NCI-H524 (cell line): ENCODE measurements around the gene MYH8.
A peak's percentile ranks its signal among the peaks of the same experiment; 100 is the strongest.

ENCODE experiments used
- DNase-seq, 2 experiments: peaks; one replicate each; lab custom pipeline; 2025; lab: John Stamatoyannopoulos, UW

Gene MYH8

GRCh38 chr17:10421900-10422542 is at the start of gene MYH8:
Gene MYH8 (minus strand): TSS chr17:10421950. CDS start chr17:10420227, 1,723 bp downstream.
- DNase-seq = no peak

DNA sequence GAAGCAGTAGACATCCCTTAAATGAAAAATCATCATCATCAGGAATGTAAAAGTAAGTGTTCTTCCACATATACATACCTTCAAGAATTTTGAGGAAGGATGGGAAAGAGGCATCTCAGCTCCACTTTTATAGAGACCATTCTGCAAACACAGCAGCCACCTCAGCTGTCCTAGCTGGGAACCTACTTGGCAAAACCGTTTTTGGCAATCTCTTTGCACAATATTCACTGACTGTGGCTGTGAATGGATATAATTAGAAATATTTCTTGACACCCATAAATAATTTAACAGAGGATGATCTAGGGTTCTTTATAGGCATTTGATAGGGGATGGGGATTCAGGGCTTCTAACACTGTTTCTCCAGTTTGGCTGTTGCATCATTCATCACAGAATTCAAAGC is 47.7 kb upstream of the MYH8 start, which contains the start of gene MYH4:
MYH4 (minus strand) TSS at position 101 of the 400 bp plus-strand sequence. CDS start 2,814 bp downstream, outside the sequence.
- no peak for DNase-seq

DNA sequence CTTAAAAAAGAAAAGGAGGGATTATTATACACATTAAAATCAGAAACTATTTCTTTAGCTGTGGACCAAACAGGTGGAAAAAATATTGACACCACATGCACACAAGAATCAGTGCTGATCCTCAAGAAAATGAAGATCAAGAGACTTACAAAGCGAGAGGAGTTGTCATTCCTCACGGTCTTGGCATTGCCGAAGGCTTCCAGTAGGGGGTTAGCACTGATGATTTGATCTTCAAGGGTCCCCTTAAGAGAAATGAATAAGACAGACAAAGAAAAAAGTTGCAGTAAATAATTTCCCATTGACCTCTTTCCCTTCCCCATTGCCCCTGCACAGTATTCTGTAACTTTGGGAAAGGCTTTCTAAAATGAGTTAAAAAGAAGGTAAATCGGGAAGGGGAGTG is 41.7 kb upstream of the MYH8 start:
- no peak for DNase-seq

DNA sequence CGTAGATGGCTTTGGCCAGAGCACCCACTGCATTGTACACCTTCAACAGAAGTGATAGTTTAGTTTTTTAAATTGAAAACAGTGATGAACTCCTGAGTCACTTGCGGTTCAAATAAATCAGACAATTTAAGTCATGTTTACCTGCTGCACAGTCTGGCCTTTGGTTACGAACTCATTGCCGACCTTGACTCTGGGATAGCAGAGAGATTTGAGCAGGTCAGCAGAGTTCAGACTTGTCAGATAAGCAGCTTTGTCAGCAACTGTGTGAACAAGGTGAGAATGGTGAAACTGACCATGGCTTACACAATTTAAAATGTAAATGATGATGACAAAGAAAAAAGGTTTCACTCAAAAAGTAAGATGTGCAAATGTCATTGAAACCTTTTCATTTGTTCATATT is 38.3 kb upstream of the MYH8 start:
- DNase-seq = no peak

DNA sequence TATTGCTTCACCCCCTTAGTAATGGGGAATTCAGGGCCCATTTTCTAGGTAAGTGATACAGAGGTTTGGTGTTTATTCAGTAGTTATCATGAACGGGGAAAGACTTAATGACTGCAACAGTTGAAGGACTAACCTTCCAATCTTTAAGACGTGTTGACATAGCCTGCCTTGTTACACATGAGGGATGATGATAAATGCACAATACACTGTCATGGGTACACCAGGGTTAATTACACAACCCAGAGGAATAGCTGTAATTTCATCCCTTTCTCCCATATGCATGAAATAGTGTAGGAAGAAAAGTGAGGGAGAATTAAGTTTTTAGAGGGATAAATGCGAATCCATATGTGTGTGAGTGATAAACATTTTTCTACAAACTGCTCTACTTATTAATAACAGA is 37.0 kb upstream of the MYH8 start:
- DNase-seq = no peak

GRCh38 chr17:10457952-10458351 is 36.2 kb upstream of the MYH8 start:
- DNase-seq = no peak

DNA sequence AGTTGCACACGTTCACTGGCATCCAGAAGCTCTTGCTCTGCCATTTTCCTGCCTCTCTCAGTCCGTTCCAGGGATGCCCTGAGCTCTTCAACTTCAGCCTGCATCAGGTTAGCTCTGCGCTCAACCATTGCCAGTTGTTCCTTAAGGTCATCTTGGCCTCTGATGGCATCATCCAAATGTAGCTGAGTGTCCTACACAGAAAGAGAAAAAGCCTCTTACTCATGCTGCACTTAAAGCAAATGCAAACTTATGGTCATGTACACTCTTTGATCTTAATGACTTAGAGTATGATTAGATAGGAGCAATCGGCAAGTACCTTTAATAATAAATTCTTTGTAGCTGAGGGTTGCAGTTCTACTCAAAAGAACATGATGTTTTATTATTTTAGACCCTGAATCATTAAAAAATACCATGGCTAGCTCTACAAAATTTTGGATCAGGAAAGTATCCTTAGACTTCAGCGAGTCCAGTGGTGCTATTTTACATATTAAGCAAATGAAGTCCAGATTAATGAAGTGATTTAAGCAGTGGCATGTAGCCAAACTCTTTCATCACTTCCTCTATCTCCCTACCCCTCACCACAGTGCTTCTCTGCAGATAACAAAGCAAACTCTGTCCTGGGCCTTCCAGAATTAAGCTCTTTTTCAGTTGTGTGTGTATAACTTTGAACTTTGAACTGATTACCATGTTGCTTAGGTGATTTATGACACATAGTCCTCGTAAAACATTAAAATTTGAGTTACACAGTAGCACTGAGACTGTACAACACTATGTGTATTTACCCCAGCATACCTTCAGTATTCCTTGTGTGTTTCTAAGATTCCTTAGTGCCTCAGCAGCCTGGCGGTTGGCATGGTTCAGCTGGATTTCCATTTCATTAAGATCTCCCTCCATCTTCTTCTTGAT is 25.5 kb upstream of the MYH8 start:
- DNase-seq = no peak

GRCh38 chr17:10439816-10440215 is 18.1 kb upstream of the MYH8 start:
- no peak for DNase-seq

- DNase-seq = no peak
These were observed 13.3 kb upstream of the MYH8 start for GRCh38 chr17:10435096-10435495.

DNA sequence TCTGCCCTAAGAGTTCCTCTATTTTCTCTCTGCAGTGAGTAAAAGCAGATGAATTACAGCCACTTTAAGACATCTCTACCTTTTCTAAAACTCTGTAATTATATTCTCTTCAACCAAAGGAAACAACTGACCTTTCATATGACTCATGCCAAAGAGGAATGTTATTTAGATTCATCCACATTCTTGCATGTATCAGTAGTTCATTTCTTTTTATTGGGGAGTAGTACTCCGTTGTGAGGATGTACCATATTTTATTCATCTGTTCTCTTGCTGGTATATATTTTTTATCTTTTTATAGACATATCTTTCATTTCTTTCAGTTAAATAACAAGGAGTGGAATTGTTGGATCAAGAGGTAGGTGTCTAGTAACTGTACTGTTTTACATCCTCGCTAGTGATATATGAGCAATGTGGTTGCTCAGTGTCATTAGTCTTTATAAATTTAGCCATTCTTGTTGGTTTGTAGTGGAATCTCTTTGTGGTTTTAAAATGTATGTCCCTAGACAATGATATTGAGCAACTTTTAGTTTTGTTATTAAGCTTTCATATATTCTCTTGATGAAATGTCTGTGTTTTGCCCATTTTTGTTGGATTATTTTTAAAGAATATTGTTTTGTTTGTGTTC is 7.8 kb upstream of the MYH8 start:
- no peak for DNase-seq

GRCh38 chr17:10428781-10429180 is 7.0 kb upstream of the MYH8 start:
- DNase-seq = peak in 1 of 2 experiments; percentile 43

GRCh38 chr17:10421211-10421610 is 539 bp downstream of the MYH8 start:
- no peak for DNase-seq

DNA sequence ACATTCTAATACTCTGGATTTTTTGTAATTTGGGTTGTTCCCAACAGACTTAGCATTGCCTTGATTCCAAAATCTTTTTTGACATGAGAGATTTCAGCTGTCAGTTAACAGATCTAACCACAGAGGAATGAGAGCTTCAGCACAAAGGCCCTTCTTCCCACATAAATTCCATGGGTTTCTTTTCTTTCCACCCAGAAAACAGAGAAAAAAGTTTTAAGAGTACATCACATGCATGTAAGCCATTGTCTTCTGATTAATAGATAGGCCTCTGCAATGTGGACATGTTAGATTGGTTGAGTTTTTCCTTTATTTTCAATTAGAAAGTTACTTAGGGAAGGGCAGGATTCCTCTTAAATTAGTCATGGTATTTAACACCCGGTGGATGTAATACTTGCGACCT is 939 bp downstream of the MYH8 start:
- no peak for DNase-seq

DNA sequence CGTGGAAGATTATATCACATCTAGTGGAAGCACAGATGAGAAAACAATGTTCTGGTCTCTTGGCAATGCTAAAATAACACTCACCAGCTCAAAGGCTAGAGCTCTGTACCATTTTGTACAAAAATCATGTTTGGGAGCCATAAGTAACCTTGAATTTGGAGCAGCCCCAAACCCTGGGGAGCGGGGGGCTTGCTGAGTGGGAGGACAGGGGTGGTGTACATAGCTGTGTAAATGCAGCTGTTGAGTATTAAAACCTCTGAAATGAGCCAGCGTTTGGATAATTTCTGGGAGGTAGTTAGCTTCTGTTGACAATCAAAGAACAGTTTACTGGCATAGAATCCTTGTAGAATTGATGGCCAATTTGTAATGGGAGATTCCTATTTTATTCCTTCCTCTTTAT is 4.3 kb downstream of the MYH8 start:
- no peak for DNase-seq

DNA sequence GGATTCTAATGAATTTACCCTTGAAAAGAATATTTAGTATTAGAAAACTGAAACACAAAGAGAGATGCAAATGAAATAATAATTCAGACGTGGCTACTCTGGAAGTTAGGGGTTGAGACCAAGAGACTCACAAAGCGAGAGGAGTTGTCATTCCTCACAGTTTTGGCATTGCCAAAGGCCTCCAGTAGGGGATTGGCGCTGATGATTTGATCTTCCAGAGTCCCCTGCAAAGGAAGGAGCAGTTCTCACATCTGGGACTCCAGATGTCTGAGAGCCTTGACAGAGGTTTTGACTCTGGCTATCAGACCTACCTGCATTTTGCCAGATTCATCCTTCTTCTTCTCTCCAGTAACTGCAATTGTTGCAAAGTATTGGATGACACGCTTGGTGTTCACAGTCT is 6.6 kb downstream of the MYH8 start:
- DNase-seq = no peak

DNA sequence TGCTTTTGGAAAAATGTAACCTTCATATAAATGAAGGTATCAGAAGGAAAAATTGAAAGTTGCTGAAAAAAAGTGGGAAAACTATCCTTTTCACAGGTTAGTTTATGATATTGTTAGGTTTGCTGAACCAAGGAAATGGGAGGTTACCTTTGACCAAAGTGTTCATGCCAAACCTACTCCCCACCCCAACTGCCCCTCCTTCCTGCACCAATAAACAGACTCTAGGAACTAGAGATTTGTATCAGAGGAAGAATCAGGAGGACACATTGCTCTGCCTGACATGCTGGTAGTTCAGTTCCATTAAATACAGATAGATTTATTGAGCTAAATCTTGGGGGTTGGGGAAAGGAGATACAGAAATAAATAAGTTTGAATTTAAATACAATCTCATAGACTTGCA is 18.2 kb downstream of the MYH8 start:
- no peak for DNase-seq

GRCh38 chr17:10398352-10398751 is 23.4 kb downstream of the MYH8 start:
- no peak for DNase-seq

GRCh38 chr17:10396524-10397163 is 25.1 kb downstream of the MYH8 start:
- no peak for DNase-seq

DNA sequence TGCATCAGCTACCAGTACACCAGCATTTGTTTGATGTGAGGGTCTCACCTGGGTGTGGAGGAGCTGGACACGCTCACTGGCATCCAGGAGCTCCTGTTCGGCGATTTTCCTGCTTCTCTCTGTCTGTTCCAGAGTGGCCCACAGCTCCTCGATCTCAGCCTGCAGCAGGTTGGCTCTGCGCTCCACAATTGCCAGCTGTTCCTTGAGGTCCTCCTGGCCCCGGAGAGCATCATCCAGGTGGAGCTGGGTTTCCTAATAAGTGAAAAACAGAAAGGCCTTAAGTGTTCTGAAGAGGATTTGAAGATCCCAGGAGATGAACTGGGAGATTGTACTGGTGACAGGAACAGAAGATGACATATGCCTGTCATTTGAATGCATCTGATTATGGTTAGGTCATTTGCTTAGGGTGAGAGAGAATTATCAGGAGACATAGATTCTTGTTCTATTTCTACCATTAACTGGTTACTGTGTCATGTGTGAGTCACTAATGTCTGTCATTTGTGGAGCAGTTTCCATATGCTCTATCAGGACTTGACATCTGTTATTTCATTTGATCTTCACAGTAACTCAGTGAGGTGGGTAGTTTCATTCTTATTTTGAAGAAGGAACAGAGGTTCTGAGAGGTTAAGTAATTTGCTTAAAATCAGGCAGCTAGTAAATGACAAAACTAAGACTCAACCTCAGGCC is 27.4 kb downstream of the MYH8 start:
- peak; percentile 84 to 96 for DNase-seq

- DNase-seq = peak in 1 of 2 experiments; percentile 48
These were observed 28.9 kb downstream of the MYH8 start for GRCh38 chr17:10392880-10393279.

- no peak for DNase-seq
These were observed 35.9 kb downstream of the MYH8 start for GRCh38 chr17:10385871-10386270.

GRCh38 chr17:10384175-10384574 is 37.6 kb downstream of the MYH8 start:
- peak; percentile 79 to 95 for DNase-seq
